Measurements from ENCODE around the gene MTARC1. TPM values are rescaled to one million over a fixed set of nuclear protein-coding genes. Genes with fewer than 3 reads are reported as not detected.

The MTARC1 gene
- total and polyA plus RNA-seq, 9 donors, result 1.7 to 13.2 (median 4.7) TPM

- DNase-seq, result no peak
- no peaks in the 10 kb centered on the region for H3K4me1 ChIP-seq (ENCODE audit: insufficient read depth)
Observed at GRCh38 chr1:220806408-220806807, 19.7 kb downstream of the MTARC1 start.

GRCh38 chr1:220807726-220808125 is 21.0 kb downstream of the MTARC1 start:
- Histone ChIP-seq H3K4me3 (no peak overlapping the region), H3K36me3 (no peaks in the 10 kb centered on the region), H3K9me3 (no peaks in the 10 kb centered on the region), H3K4me1 (ENCODE audit: insufficient read depth) (no peaks in the 10 kb centered on the region), H3K27ac (no peak overlapping the region), H3K27me3 (no peaks in the 10 kb centered on the region)
- no peak for TF ChIP-seq CTCF (IDR thresholded peaks at IDR 0.05)
- no peak for TF ChIP-seq EP300 (IDR thresholded peaks at IDR 0.05)
- no peak for TF ChIP-seq POLR2A (IDR thresholded peaks at IDR 0.05)
- 66 to 80% (median 66%) methylated on average over 6 of the region's 6 CpGs for WGBS, 3 donors
- no peak for DNase-seq
- intact Hi-C loops (cut with DNase I), result loop anchor here in 1 of 4 donors (10.0 kb wide), 1 partner anchor 627 kb away; no protein-coding TSS in a partner anchor

More at GRCh38 chr1:220806408-220806807, 19.7 kb downstream of the MTARC1 start:
- WGBS, 3 donors, result 94 to 96% (median 96%) methylated on average over 4 of the region's 4 CpGs
- Histone ChIP-seq H3K36me3 (no peaks in the 10 kb centered on the region), H3K27me3 (no peaks in the 10 kb centered on the region), H3K9me3 (no peaks in the 10 kb centered on the region), H3K4me3 (no peak overlapping the region), H3K27ac (no peak overlapping the region)
- TF ChIP-seq EP300 (IDR thresholded peaks at IDR 0.05) (no peak), CTCF (IDR thresholded peaks at IDR 0.05) (no peak), POLR2A (IDR thresholded peaks at IDR 0.05) (no peak)
- intact Hi-C loops (cut with DNase I), result loop anchor here in 1 of 4 donors (10.0 kb wide), 1 partner anchor 628 kb away; no protein-coding TSS in a partner anchor

- Histone ChIP-seq H3K9me3 (no peaks in the 10 kb centered on the region), H3K4me1 (ENCODE audit: insufficient read depth) (no peaks in the 10 kb centered on the region), H3K27me3 (no peaks in the 10 kb centered on the region), H3K4me3 (no peak overlapping the region), H3K27ac (no peak overlapping the region), H3K36me3 (no peaks in the 10 kb centered on the region)
- WGBS, 3 donors, result 65 to 68% (median 66%) methylated on average over 11 of the region's 11 CpGs
- DNase-seq, result no peak
- intact Hi-C loops (cut with DNase I), result loop anchor here in 1 of 4 donors (10.0 kb wide), 1 partner anchor 626 kb away; no protein-coding TSS in a partner anchor
- TF ChIP-seq EP300 (IDR thresholded peaks at IDR 0.05), result no peak
- TF ChIP-seq CTCF (IDR thresholded peaks at IDR 0.05), result no peak
- TF ChIP-seq POLR2A (IDR thresholded peaks at IDR 0.05), result no peak
Observed at GRCh38 chr1:220808345-220809186, 21.9 kb downstream of the MTARC1 start.

GRCh38 chr1:220809187-220809550 is 22.5 kb downstream of the MTARC1 start:
- DNase-seq, result no peak
- no peak overlapping the region for H3K27ac ChIP-seq
- no peaks in the 10 kb centered on the region for H3K36me3 ChIP-seq
- no peaks in the 10 kb centered on the region for H3K9me3 ChIP-seq
- intact Hi-C loops (cut with DNase I), result loop anchor here in 1 of 4 donors (10.0 kb wide), 1 partner anchor 626 kb away; no protein-coding TSS in a partner anchor
- no peaks in the 10 kb centered on the region for H3K27me3 ChIP-seq
- H3K4me1 ChIP-seq (ENCODE audit: insufficient read depth), result no peaks in the 10 kb centered on the region
- TF ChIP-seq EP300 (IDR thresholded peaks at IDR 0.05), result no peak
- TF ChIP-seq CTCF (IDR thresholded peaks at IDR 0.05), result no peak
- no peak for TF ChIP-seq POLR2A (IDR thresholded peaks at IDR 0.05)
- WGBS, 3 donors, result 81 to 90% (median 90%) methylated on average over 6 of the region's 6 CpGs
- no peak overlapping the region for H3K4me3 ChIP-seq

Measured in ovary (tissue), 9 donors.